PC-9 (cell line): Measurements from ENCODE around the gene NEK4. TPM values are rescaled to one million over a fixed set of nuclear protein-coding genes. Genes with fewer than 3 reads are reported as not detected.

Experiments
- BruUV-seq: library from RNA; stranded (reverse); fragments of 400-500 nt; replicated peaks from 2 replicates; lab custom pipeline; 2021; lab: Mats Ljungman, UMichigan
- CTCF ChIA-PET: fragments of 300-600 bp; sonication (Branson Sonifier 250); formaldehyde crosslinking; loops from one replicate; lab custom pipeline; 2022; ENCODE audit warnings: antibody characterized with exemption; lab: Charles Lee
- POLR2A ChIA-PET: fragments of 300-600 bp; sonication (Branson Sonifier 250); formaldehyde crosslinking; loops from one replicate; lab custom pipeline; 2022; ENCODE audit warnings: antibody characterized with exemption; ENCODE audit not compliant: unreplicated experiment; lab: Charles Lee
- DNase-seq, 2 experiments: peaks; one replicate each; pipeline versions ENCODE4 v3.0.0 to v3.0.0-alpha.2; 2015 to 2022; ENCODE audit warnings: mixed read lengths in 1 of 2
- H2AFZ ChIP-seq: fragments of 200-600 bp; sonication (generic); 2 replicates; pipeline ENCODE4 v1.8.1; 2017; ENCODE audit warnings: antibody characterized with exemption
- H3F3A ChIP-seq: fragments of 200-600 bp; sonication (generic); 2 replicates; pipeline ENCODE4 v1.8.1; 2017; ENCODE audit warnings: antibody characterized with exemption, mild to moderate bottlenecking, low read depth; ENCODE audit not compliant: insufficient read depth
- H3K27ac ChIP-seq: fragments of 200-600 bp; sonication (generic); 2 replicates; pipeline ENCODE4 v1.6.1; 2016; ENCODE audit warnings: mixed run types
- H3K27me3 ChIP-seq: fragments of 200-600 bp; sonication (generic); 2 replicates; pipeline ENCODE4 v1.6.1; 2016; ENCODE audit warnings: low read depth, mixed run types; ENCODE audit not compliant: insufficient read depth
- H3K36me3 ChIP-seq: fragments of 200-600 bp; sonication (generic); 2 replicates; pipeline ENCODE4 v1.6.1; 2016; ENCODE audit warnings: low read depth, mixed run types
- H3K4me1 ChIP-seq: fragments of 200-600 bp; sonication (generic); replicated peaks from 2 replicates; pipeline ENCODE4 v1.6.1; 2016; ENCODE audit warnings: mixed run types; ENCODE audit not compliant: insufficient read depth
- H3K4me2 ChIP-seq: fragments of 200-600 bp; sonication (generic); 2 replicates; pipeline ENCODE4 v1.6.1; 2017; ENCODE audit warnings: mixed run types
- H3K4me3 ChIP-seq: fragments of 200-600 bp; sonication (generic); 2 replicates; pipeline ENCODE4 v1.6.1; 2016; ENCODE audit warnings: mixed run types
- H3K79me2 ChIP-seq: fragments of 200-600 bp; sonication (generic); 2 replicates; pipeline ENCODE4 v1.6.1; 2017; ENCODE audit warnings: low read depth, mixed run types
- H3K9me2 ChIP-seq: fragments of 200-600 bp; sonication (generic); 2 replicates; pipeline ENCODE4 v1.8.1; 2017; ENCODE audit warnings: mild to moderate bottlenecking; ENCODE audit not compliant: insufficient read depth
- H3K9me3 ChIP-seq: fragments of 200-600 bp; sonication (generic); 2 replicates; pipeline ENCODE4 v1.8.1; 2016; ENCODE audit warnings: low read depth; ENCODE audit not compliant: insufficient read depth
- H4K20me1 ChIP-seq: fragments of 200-600 bp; sonication (generic); 2 replicates; pipeline ENCODE4 v1.8.1; 2017; ENCODE audit not compliant: insufficient read depth
- EZH2 ChIP-seq: fragments of 200-600 bp; sonication (generic); IDR thresholded peaks from 2 replicates; pipeline ENCODE4 v1.8.0; 2017; ENCODE audit warnings: antibody characterized with exemption, low read depth
- intact Hi-C: fragments of 100-400 bp; cut with micrococcal nuclease; formaldehyde crosslinking; loops from one replicate; pipeline ENCODE4 v1.10.0; 2022; ENCODE audit not compliant: unreplicated experiment
- total RNA-seq: library from RNA; stranded (reverse); gene quantifications from 2 replicates; pipeline ENCODE4 v1.2.3, GENCODE V29; 2021
- TF ChIP-seq, protein P1 (sequence below): fragments of 200-600 bp; sonication (generic); conservative IDR thresholded peaks from 2 replicates; pipeline ENCODE4 v1.6.1; 2017; ENCODE audit warnings: mixed run types, antibody characterized with exemption, mild to moderate bottlenecking, moderate library complexity

The NEK4 gene
- total RNA-seq, 1 experiment from 2014 or later = 36.5 TPM

DNA sequence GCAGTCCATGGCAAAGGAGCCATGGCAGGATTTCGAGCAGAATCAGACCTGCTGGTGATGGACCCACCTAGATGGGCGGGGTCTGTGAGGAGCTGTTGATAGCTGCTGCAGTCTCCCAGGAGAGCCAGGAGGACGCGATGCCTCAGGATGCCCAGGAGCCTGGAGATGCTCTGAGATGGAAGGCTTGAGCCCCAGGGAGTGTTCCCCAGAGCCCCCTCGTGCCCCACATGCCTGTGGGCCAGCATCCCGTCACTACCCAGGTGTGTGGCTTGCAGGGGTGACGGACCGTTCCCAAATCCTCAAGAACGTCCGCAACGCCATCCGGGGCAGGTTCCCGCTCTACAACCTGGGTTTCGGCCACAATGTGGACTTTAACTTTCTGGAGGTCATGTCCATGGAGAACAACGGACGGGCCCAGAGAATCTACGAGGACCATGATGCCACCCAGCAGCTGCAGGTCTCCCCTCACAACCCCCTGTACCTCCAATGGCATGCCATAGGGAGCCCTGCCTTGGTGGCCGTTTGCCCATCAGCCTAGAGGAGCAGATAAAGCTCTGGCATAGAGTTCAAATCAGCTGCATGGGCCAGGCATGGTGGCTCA is 13.4 kb upstream of the NEK4 start:
- H2AFZ ChIP-seq = no peak overlapping the region
- no peaks in the 10 kb centered on the region for H3K9me2 ChIP-seq
- no peaks in the 10 kb centered on the region for H3K9me3 ChIP-seq
- H3K27me3 ChIP-seq = peaks cover 49% of the 10 kb centered on the region
- H3K27ac ChIP-seq = no peak overlapping the region
- H3K79me2 ChIP-seq = no peaks in the 10 kb centered on the region
- TF ChIP-seq EZH2 = no peak
- TF ChIP-seq, protein P1, sequence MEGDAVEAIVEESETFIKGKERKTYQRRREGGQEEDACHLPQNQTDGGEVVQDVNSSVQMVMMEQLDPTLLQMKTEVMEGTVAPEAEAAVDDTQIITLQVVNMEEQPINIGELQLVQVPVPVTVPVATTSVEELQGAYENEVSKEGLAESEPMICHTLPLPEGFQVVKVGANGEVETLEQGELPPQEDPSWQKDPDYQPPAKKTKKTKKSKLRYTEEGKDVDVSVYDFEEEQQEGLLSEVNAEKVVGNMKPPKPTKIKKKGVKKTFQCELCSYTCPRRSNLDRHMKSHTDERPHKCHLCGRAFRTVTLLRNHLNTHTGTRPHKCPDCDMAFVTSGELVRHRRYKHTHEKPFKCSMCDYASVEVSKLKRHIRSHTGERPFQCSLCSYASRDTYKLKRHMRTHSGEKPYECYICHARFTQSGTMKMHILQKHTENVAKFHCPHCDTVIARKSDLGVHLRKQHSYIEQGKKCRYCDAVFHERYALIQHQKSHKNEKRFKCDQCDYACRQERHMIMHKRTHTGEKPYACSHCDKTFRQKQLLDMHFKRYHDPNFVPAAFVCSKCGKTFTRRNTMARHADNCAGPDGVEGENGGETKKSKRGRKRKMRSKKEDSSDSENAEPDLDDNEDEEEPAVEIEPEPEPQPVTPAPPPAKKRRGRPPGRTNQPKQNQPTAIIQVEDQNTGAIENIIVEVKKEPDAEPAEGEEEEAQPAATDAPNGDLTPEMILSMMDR = no peak
- H3K4me1 ChIP-seq = no peaks in the 10 kb centered on the region
- POLR2A ChIA-PET = no interaction called here
- CTCF ChIA-PET = no interaction called here
- H3K4me3 ChIP-seq = no peak overlapping the region
- no peaks in the 10 kb centered on the region for H4K20me1 ChIP-seq
- intact Hi-C loops = no loop called here
- no peaks in the 10 kb centered on the region for H3K36me3 ChIP-seq
- no peaks in the 10 kb centered on the region for H3F3A ChIP-seq
- BruUV-seq = no TSS peak
- no peak for DNase-seq
- no peak overlapping the region for H3K4me2 ChIP-seq

DNA sequence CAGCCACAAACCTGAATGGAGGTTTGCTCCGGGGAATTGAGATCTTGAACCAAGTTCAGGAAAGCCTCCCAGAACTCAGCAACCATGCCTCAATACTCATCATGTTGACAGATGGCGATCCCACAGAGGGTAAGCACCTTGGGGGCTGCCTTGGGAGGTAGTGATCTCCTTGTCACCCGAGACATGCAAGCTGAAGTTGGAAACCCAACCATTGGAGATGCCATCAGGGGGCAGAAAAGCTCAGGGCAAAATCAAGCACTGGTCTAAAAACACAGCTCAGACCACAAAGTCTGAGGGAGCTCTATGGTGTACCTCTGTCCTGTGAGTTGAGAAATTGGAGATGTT is 12.4 kb upstream of the NEK4 start:
- Histone ChIP-seq H2AFZ (no peak overlapping the region), H3K27me3 (peaks cover 49% of the 10 kb centered on the region), H3K27ac (no peak overlapping the region), H3K4me1 (no peaks in the 10 kb centered on the region), H3K79me2 (no peaks in the 10 kb centered on the region), H3K9me2 (no peaks in the 10 kb centered on the region), H3K9me3 (no peaks in the 10 kb centered on the region), H4K20me1 (no peaks in the 10 kb centered on the region), H3K4me3 (no peak overlapping the region), H3K4me2 (no peak overlapping the region), H3K36me3 (no peaks in the 10 kb centered on the region), H3F3A (no peaks in the 10 kb centered on the region)
- no TSS peak for BruUV-seq
- ChIA-PET CTCF (no interaction called here), POLR2A (no interaction called here)
- DNase-seq = no peak
- TF ChIP-seq, protein P1 = no peak
- TF ChIP-seq EZH2 = no peak
- intact Hi-C loops = no loop called here

DNA sequence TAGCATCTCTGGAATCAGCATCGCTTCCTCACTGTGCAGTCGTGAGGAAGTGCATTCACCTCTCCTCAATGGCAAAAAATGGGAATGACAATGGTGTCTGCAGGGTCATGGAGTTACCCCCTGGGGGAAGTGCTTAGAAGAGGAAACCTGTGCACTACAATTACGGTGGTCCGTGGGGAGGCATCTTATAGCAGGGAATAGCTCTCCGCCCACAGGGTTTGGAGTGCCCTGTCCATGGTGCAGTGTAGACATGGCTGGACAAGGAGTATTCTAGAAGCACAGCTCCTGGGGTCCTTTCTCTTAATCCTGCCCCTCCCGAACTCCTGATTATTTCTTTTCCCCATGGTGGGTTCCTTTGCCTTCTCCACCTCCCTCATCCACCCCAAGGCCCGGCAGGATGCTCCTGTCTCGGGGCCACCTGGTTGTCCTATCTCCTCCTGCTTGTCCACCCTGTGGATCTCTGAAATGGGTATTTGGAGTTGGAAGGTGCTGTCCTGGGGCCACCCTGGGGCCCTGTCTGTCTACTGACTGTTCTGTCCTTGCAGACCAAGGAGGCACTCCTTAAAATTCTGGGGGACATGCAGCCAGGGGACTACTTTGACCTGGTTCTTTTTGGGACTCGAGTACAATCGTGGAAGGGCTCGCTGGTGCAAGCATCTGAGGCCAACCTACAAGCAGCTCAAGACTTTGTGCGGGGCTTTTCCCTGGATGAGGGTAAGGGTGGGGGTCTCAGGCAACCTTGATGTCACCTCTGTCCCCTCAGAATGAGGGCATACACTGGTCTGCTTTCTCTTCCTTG is 11.9 kb upstream of the NEK4 start:
- Histone ChIP-seq H2AFZ (no peak overlapping the region), H3K4me3 (no peak overlapping the region), H3K9me3 (no peaks in the 10 kb centered on the region), H3F3A (no peaks in the 10 kb centered on the region), H3K4me1 (no peaks in the 10 kb centered on the region), H3K9me2 (no peaks in the 10 kb centered on the region), H3K27me3 (peaks cover 49% of the 10 kb centered on the region), H3K27ac (no peak overlapping the region), H3K36me3 (no peaks in the 10 kb centered on the region), H3K79me2 (no peaks in the 10 kb centered on the region), H3K4me2 (no peak overlapping the region), H4K20me1 (no peaks in the 10 kb centered on the region)
- TF ChIP-seq, protein P1 = no peak
- no peak for TF ChIP-seq EZH2
- intact Hi-C loops = no loop called here
- no peak for DNase-seq
- BruUV-seq = no TSS peak
- POLR2A ChIA-PET = no interaction called here
- CTCF ChIA-PET = no interaction called here
